HFFc6 (cell line): Measurements from ENCODE around the gene ACO1. TPM values are rescaled to one million over a fixed set of nuclear protein-coding genes. Genes with fewer than 3 reads are reported as not detected.
A peak's percentile ranks its signal among the peaks of the same experiment; 100 is the strongest.

Experiments
- DNase-seq: peaks from one replicate; pipeline ENCODE4 v3.0.0-alpha.2; 2018
- H3K27ac Mint-ChIP-seq: 2 replicates; pipeline ENCODE4 v1.8.0; 2020; ENCODE audit warnings: mild to moderate bottlenecking, mixed read lengths
- H3K27me3 Mint-ChIP-seq: 2 replicates; pipeline ENCODE4 v1.8.0; 2021; ENCODE audit warnings: mild to moderate bottlenecking, moderate library complexity, mixed read lengths; ENCODE audit not compliant: insufficient read depth
- H3K36me3 Mint-ChIP-seq: 2 replicates; pipeline ENCODE4 v1.8.0; 2021; ENCODE audit warnings: low read depth, mixed read lengths
- H3K4me1 Mint-ChIP-seq: 2 replicates; pipeline ENCODE4 v1.8.0; 2020; ENCODE audit warnings: low read depth, mixed read lengths
- H3K4me3 Mint-ChIP-seq: 2 replicates; pipeline ENCODE4 v1.8.0; 2020; ENCODE audit warnings: mild to moderate bottlenecking, moderate library complexity, mixed read lengths
- H3K9me3 Mint-ChIP-seq: 2 replicates; pipeline ENCODE4 v1.8.0; 2020; ENCODE audit warnings: mild to moderate bottlenecking, mixed read lengths
- CTCF ChIP-seq: fragments of 200-600 bp; sonication (generic); IDR thresholded peaks from 2 replicates; pipeline ENCODE4 v1.5.0; 2021; ENCODE audit warnings: antibody characterized with exemption, mild to moderate bottlenecking
- total RNA-seq, 6 experiments: library from RNA; stranded (reverse); fragmentation: NEBNext Ultra II Directional; extraction: Animal tissue kit (Norgen Biotek cat#: 25700); gene quantifications; 2 replicates in 1 of 6; 3 replicates in 5 of 6; pipeline ENCODE4 v1.2.3, GENCODE V29; 2021

ACO1 gene
- total RNA-seq, 6 experiments from 2014 or later: 79.8 to 94.4 (median 84.0) TPM

DNA sequence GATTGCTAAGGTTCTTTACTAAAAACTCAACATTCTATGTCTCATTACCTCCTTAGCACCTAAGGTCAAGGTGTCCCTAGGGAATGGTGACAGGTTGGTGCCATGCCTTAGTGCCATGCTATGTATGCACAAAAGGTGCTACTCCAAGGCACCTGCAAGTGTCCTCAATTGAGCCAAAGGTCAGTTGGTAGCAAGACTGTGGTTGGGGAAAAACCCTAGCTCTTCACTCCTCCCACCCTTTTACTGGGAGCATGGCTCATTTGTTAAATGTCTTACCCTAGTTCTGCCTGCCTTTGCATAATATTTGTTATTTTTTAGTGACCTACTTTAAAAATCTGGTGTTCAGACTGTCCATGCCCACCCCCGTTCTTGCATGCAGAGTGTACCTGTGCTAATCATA lies 17.0 kb downstream of the ACO1 start:
- DNase-seq: no peak
- no peak overlapping the region for H3K4me3 Mint-ChIP-seq
- H3K27me3 Mint-ChIP-seq: no peaks in the 10 kb centered on the region; the same call in 1 of the 2 replicates
- H3K9me3 Mint-ChIP-seq: no peaks in the 10 kb centered on the region
- no peak overlapping the region for H3K27ac Mint-ChIP-seq
- no peak for TF ChIP-seq CTCF
- H3K36me3 Mint-ChIP-seq: peaks cover 36% of the 10 kb centered on the region
- H3K4me1 Mint-ChIP-seq: peaks cover 52% of the 10 kb centered on the region

GRCh38 chr9:32403567-32404260 lies 19.3 kb downstream of the ACO1 start:
- H3K4me3 Mint-ChIP-seq: peak overlapping the region; percentile 23; the same call in 1 of the 2 replicates
- H3K36me3 Mint-ChIP-seq: peaks cover 54% of the 10 kb centered on the region
- peaks cover 30% of the 10 kb centered on the region for H3K4me1 Mint-ChIP-seq
- TF ChIP-seq CTCF: no peak
- no peaks in the 10 kb centered on the region for H3K9me3 Mint-ChIP-seq
- peak overlapping the region; percentile 49 for H3K27ac Mint-ChIP-seq
- no peak for DNase-seq
- no peaks in the 10 kb centered on the region; the same call in 1 of the 2 replicates for H3K27me3 Mint-ChIP-seq

DNA sequence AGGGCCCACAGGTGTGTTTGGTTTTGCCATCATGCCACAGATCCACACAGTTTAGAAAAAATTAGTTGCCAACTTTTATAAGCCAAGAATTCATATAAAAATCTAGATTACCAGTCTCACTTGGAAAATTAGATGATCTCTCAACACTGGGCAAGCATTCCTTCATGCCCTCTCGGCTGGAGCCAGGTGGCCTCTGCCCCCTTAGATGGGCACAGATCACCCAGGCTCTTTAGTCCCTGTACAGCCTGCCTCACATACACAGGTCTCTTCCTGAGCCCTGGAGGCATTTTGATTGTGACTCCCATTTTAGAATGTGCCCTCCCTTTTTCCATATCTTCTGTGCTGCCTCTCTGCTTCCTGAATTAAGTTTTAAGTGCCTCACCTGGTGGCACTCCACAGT lies 20.0 kb downstream of the ACO1 start:
- no peak for TF ChIP-seq CTCF
- no peak overlapping the region for H3K4me3 Mint-ChIP-seq
- H3K36me3 Mint-ChIP-seq: peaks cover 61% of the 10 kb centered on the region
- H3K9me3 Mint-ChIP-seq: no peaks in the 10 kb centered on the region
- no peak for DNase-seq
- H3K4me1 Mint-ChIP-seq: peaks cover 23% of the 10 kb centered on the region
- no peaks in the 10 kb centered on the region; the same call in 1 of the 2 replicates for H3K27me3 Mint-ChIP-seq
- H3K27ac Mint-ChIP-seq: no peak overlapping the region

DNA sequence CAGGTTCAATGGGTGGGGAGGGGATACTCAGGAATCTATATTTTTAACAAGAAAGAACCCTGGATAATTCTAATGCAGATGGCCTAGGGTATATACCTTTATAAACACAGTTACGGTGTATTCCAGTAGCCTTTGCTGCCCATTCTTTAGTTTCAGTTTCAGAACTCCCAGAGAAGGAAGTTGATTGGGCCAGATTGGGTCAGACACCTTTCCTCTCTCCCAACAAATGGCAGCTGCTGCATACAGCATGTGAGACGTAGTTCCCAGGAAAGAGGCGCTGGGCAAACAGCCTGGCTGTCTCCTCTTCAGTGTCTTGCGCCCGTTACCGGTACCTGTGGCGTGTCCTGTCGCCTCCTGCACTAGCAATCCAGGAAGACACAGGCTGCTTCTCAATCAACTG lies 20.4 kb downstream of the ACO1 start:
- Mint-ChIP-seq H3K27me3 (no peaks in the 10 kb centered on the region; the same call in 1 of the 2 replicates), H3K27ac (no peak overlapping the region), H3K9me3 (no peaks in the 10 kb centered on the region), H3K4me3 (no peak overlapping the region), H3K36me3 (peaks cover 62% of the 10 kb centered on the region), H3K4me1 (peaks cover 22% of the 10 kb centered on the region)
- TF ChIP-seq CTCF: no peak
- DNase-seq: no peak

GRCh38 chr9:32405506-32405905 lies 21.1 kb downstream of the ACO1 start:
- no peak for DNase-seq
- Mint-ChIP-seq H3K27ac (no peak overlapping the region), H3K9me3 (no peaks in the 10 kb centered on the region), H3K27me3 (no peaks in the 10 kb centered on the region; the same call in 1 of the 2 replicates), H3K4me3 (no peak overlapping the region), H3K4me1 (peaks cover 22% of the 10 kb centered on the region), H3K36me3 (peaks cover 62% of the 10 kb centered on the region)
- TF ChIP-seq CTCF: no peak
